WI38 (cell line): ENCODE data around the gene KDM7A.
"Not testable (repeated sequence)": the region's sequence is repeated elsewhere in the genome, so short reads cannot be mapped to it uniquely, and the experiment has no call there.

Experiments used
- H3K4me3 ChIP-seq: 2 replicates; pipeline ENCODE4 v1.5.1; 2011; ENCODE audit warnings: low read depth, mild to moderate bottlenecking, control low read depth, low read length
- CTCF ChIP-seq: IDR thresholded peaks from 2 replicates; pipeline ENCODE4 v1.5.1; 2012; ENCODE audit warnings: low read depth, mild to moderate bottlenecking, control low read depth, low read length

KDM7A gene

GRCh38 chr7:140209866-140210609, 33.3 kb upstream of the KDM7A start:
- TF ChIP-seq CTCF: no peak
- no peak overlapping the region for H3K4me3 ChIP-seq

GRCh38 chr7:140206616-140207389, 30.0 kb upstream of the KDM7A start:
- no peak overlapping the region for H3K4me3 ChIP-seq
- TF ChIP-seq CTCF: no peak

- TF ChIP-seq CTCF: no peak
- no peak overlapping the region for H3K4me3 ChIP-seq
Measured at GRCh38 chr7:140205600-140205999, 28.8 kb upstream of the KDM7A start.

GRCh38 chr7:140203556-140203955, 26.8 kb upstream of the KDM7A start:
- no peak for TF ChIP-seq CTCF

GRCh38 chr7:140202942-140203341, 26.2 kb upstream of the KDM7A start:
- not testable (repeated sequence) for H3K4me3 ChIP-seq

More at GRCh38 chr7:140203556-140203955, 26.8 kb upstream of the KDM7A start:
- no peak overlapping the region for H3K4me3 ChIP-seq

- H3K4me3 ChIP-seq: no peak overlapping the region
- no peak for TF ChIP-seq CTCF
Measured at GRCh38 chr7:140201393-140201792, 24.6 kb upstream of the KDM7A start.

GRCh38 chr7:140200061-140200989, 23.5 kb upstream of the KDM7A start:
- no peak for TF ChIP-seq CTCF
- H3K4me3 ChIP-seq: no peak overlapping the region
